HG03066 (cell line): ENCODE measurements around the gene DNAJC15.

ENCODE experiments used
- ATAC-seq: cut with Tn5 transposase; IDR thresholded peaks from one replicate; pipeline ENCODE4 v1.9.1; 2021; ENCODE audit warnings: low read depth; ENCODE audit not compliant: unreplicated experiment

The DNAJC15 gene

DNA sequence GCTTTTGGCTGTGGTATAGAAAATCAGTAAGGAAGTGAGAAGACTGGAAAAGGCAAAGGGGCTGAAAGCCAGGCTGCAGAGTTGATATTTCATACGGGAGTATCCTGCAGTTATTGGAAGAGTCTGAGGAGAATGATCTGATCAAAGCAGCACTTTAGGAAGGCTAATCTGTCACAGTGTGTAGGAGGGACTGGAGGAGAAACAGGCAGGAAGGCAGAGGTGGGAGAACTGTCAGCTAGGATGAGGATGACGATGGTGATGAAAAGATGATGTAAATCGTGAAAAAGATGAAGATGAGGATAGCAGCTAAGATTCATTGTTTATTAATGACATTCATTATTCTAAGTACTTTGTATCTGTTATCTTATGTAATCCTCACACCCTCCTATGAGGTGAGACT, 123.0 kb downstream of the DNAJC15 start:
- ATAC-seq = no peak

DNA sequence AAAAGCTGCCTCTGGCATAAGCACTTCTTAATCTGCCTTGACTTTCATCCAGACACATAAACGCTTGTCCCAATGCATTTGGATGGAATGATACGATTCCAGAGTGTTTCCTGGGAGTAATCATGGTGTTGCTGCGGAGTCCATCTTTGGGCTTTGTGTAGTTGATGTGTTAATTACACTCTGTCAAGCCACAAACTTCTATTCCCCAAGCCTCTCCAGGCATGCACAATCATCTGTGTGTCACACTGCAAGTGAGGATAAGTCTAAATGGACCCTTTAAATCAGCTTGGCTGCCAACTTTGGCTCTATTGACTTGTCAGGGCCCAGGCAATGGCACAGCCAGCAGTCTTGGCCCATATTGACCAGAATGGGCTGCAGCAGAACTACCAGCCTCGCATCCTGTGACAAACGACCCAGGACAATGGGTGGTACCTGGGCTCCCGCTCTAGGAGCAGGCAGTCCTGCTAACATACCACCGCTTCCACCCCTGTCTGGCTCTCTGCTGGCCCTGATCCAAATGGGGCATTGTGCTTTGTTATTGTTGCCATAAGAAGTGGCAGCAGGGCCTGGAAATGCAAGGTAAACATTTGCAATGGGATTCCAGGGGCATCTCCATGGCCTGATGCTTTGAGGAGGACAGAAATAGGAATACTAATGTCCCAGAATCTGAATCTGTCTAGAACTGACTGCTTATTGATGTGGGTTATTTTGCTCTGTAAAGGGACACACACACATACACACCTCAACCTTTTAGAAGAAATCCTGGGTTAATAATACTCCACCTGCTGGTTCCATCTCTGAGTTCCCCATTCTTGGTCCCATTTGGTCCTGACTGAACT, 127.2 kb downstream of the DNAJC15 start:
- no peak for ATAC-seq

- ATAC-seq = no peak
Measured at GRCh38 chr13:43153436-43154090, 130.2 kb downstream of the DNAJC15 start.

DNA sequence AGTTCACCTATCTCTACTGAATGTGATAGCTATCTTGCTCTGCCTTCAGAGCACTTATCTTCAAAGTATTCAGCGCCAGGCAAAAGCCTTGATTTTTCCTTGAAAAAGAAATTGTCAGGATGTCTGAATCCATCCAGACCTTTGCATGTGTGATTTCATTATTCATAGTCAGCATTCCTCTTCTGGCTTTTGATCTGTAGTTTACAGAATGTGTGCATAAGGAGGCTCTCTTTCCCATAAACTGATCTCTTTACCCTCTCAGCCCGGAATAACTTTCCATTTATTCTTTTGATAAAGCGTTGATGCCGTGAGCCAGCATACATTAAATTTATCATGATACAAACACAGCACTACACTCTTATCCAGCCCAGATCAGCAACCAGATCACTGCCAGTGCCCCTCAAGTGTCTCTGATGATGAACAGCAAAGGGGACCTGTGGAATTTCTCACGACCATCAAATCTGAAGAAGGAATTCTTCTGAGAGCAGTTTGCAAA, 130.8 kb downstream of the DNAJC15 start:
- no peak for ATAC-seq

GRCh38 chr13:43154839-43155238, 131.5 kb downstream of the DNAJC15 start:
- ATAC-seq = no peak

DNA sequence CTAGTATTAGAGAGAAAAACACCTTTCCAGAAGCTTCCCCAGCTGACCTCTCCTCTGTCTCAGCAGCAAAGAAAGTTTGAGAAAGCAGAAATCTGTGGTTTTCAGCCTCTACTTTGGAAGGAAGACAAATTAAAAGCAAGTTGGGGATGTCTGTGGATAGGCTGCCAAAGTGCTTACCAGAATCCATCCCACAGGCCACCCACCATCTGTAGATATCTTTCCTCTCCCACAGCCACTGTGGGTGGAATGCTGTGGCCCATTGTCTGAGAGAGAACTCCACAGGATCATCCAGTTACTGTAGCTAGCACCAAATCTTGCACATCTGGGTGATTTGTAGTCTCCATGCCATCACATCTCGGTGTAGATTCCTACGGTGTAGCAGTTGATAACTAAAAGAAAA, 133.5 kb downstream of the DNAJC15 start:
- ATAC-seq = no peak

- ATAC-seq = no peak
Measured at GRCh38 chr13:43157796-43158195, 134.4 kb downstream of the DNAJC15 start.

DNA sequence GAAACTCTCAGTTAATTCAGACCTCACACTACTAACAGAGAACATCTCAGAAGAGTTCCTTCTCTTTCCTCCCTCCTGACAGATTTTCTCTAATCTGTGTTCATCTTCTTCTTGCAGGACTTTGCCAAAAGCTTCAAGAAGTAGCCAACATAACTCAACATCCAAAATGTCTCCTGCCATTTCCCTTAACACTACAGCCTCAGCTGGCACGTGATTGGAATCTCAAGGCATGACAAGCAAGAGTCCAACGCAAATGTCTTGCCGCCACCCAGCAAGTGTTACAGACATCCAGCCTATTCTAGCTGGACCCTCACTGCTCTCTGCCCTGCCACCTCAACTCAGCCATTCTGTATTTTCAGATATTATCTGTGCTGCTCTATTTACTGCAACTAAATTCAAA, 135.1 kb downstream of the DNAJC15 start:
- ATAC-seq = no peak

- no peak for ATAC-seq
Measured at GRCh38 chr13:43159026-43159461, 135.7 kb downstream of the DNAJC15 start.
